Loucy (cell line): ENCODE data around the gene FAM107B.
A peak's percentile ranks its signal among the peaks of the same experiment; 100 is the strongest.
"Not testable (repeated sequence)": the region's sequence is repeated elsewhere in the genome, so short reads cannot be mapped to it uniquely, and the experiment has no call there.

Experiments
- H2AFZ ChIP-seq: fragments of 200-600 bp; sonication (generic); 2 replicates; pipeline ENCODE4 v1.6.0; 2016; ENCODE audit warnings: antibody characterized with exemption, mild to moderate bottlenecking, low read length, moderate library complexity
- H3F3A ChIP-seq: fragments of 200-600 bp; 2 replicates; pipeline ENCODE4 v1.6.0; 2016; ENCODE audit warnings: antibody characterized with exemption, low read depth, mild to moderate bottlenecking
- H3K27me3 ChIP-seq: fragments of 200-600 bp; sonication (generic); 2 replicates; pipeline ENCODE4 v1.6.1; 2014; ENCODE audit warnings: low read length, mild to moderate bottlenecking; ENCODE audit not compliant: insufficient read depth, poor library complexity, severe bottlenecking
- H3K36me3 ChIP-seq: fragments of 200-600 bp; sonication (generic); 2 replicates; pipeline ENCODE4 v1.6.1; 2016; ENCODE audit warnings: low read length; ENCODE audit not compliant: insufficient read depth
- H3K4me1 ChIP-seq: fragments of 200-600 bp; sonication (generic); 2 replicates; pipeline ENCODE4 v1.5.1; 2014; ENCODE audit warnings: low read length, mild to moderate bottlenecking; ENCODE audit not compliant: insufficient read depth, poor library complexity, severe bottlenecking
- H3K4me2 ChIP-seq: fragments of 200-600 bp; sonication (generic); 2 replicates; pipeline ENCODE4 v1.6.0; 2014; ENCODE audit warnings: antibody characterized with exemption, low read length, low read depth, mild to moderate bottlenecking; ENCODE audit not compliant: poor library complexity, severe bottlenecking
- H3K4me3 ChIP-seq: fragments of 200-600 bp; sonication (generic); 2 replicates; pipeline ENCODE4 v1.5.1; 2014; ENCODE audit warnings: low read length, mild to moderate bottlenecking, mixed read lengths; ENCODE audit not compliant: poor library complexity, severe bottlenecking
- H3K79me2 ChIP-seq: fragments of 200-600 bp; sonication (generic); 2 replicates; pipeline ENCODE4 v1.6.1; 2014; ENCODE audit warnings: low read length; ENCODE audit not compliant: insufficient read depth
- H3K9ac ChIP-seq: fragments of 200-600 bp; sonication (generic); 2 replicates; pipeline ENCODE4 v1.6.0; 2014; ENCODE audit warnings: mild to moderate bottlenecking, low read depth, low read length, moderate library complexity; ENCODE audit not compliant: poor library complexity, severe bottlenecking
- H3K9me2 ChIP-seq: fragments of 200-600 bp; sonication (generic); replicated peaks from 2 replicates; pipeline ENCODE4 v1.6.1; 2016; ENCODE audit warnings: low read depth, low read length, mixed read lengths
- H3K9me3 ChIP-seq: fragments of 200-600 bp; sonication (generic); 2 replicates; pipeline ENCODE4 v1.6.1; 2014; ENCODE audit warnings: mild to moderate bottlenecking, antibody characterized with exemption, low read length, low read depth; ENCODE audit not compliant: insufficient read depth
- H4K20me1 ChIP-seq: fragments of 200-600 bp; sonication (generic); 2 replicates; pipeline ENCODE4 v1.6.0; 2014; ENCODE audit warnings: antibody characterized with exemption, low read length, mild to moderate bottlenecking; ENCODE audit not compliant: insufficient read depth, poor library complexity, severe bottlenecking
- EZH2phosphoT487 ChIP-seq: fragments of 200-600 bp; IDR thresholded peaks from 2 replicates; pipeline ENCODE4 v1.6.1; 2018; ENCODE audit warnings: antibody characterized with exemption, mild to moderate bottlenecking, moderate library complexity, borderline replicate concordance
- TF ChIP-seq, protein P1 (sequence below): fragments of 200-600 bp; sonication (generic); conservative IDR thresholded peaks from 2 replicates; pipeline ENCODE4 v1.5.1; 2014; ENCODE audit warnings: mild to moderate bottlenecking, antibody characterized with exemption, low read length

FAM107B gene

DNA sequence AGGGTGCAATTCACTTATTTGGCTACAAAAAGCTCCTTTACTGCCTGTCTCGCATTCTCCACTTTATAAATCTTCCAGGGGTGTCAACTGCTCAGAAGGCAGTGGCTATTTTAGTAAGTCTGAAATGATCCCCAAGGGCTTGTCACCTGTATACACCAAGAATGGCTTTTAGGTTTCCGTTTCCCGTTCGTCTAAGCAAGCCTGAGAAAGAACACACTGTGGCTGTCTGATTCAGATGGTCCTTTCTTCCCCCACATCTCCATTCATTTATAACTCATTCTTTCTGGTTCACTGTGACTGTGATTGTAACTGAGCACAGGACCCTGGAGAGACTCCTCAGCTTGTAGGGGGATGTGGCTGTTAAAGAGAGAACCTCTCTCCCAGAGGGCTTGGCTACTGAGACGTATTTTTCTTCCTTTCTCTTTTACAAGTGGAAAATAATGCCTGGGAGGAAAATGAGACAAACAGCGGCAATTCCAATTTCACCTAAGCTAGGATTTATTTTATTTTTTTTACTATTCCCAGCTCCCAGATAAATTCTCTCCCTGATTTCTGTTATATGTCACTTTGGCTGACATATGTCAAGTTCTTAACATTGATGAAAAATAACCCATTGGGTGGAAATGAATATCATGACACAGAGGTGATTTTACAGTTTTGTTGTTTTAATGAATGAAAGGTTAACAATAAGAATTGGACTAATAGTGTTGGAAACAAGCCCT lies 129.3 kb downstream of the FAM107B start:
- Histone ChIP-seq H3K9me3 (no peaks in the 10 kb centered on the region), H3K36me3 (no peaks in the 10 kb centered on the region), H3K4me3 (no peak overlapping the region), H3K27me3 (no peaks in the 10 kb centered on the region), H3K9ac (no peak overlapping the region), H3K79me2 (no peaks in the 10 kb centered on the region), H3K9me2 (no peaks in the 10 kb centered on the region), H4K20me1 (no peaks in the 10 kb centered on the region), H3K4me2 (no peak overlapping the region), H2AFZ (no peak overlapping the region), H3F3A (no peaks in the 10 kb centered on the region), H3K4me1 (peaks cover 17% of the 10 kb centered on the region)
- no peak for TF ChIP-seq EZH2phosphoT487
- TF ChIP-seq, protein P1, sequence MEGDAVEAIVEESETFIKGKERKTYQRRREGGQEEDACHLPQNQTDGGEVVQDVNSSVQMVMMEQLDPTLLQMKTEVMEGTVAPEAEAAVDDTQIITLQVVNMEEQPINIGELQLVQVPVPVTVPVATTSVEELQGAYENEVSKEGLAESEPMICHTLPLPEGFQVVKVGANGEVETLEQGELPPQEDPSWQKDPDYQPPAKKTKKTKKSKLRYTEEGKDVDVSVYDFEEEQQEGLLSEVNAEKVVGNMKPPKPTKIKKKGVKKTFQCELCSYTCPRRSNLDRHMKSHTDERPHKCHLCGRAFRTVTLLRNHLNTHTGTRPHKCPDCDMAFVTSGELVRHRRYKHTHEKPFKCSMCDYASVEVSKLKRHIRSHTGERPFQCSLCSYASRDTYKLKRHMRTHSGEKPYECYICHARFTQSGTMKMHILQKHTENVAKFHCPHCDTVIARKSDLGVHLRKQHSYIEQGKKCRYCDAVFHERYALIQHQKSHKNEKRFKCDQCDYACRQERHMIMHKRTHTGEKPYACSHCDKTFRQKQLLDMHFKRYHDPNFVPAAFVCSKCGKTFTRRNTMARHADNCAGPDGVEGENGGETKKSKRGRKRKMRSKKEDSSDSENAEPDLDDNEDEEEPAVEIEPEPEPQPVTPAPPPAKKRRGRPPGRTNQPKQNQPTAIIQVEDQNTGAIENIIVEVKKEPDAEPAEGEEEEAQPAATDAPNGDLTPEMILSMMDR: no peak

- H3K4me3 ChIP-seq: no peak overlapping the region
- no peaks in the 10 kb centered on the region for H3K4me1 ChIP-seq
- no peak overlapping the region for H3K9ac ChIP-seq
- no peaks in the 10 kb centered on the region for H3K79me2 ChIP-seq
- H3K9me2 ChIP-seq: no peaks in the 10 kb centered on the region
- H2AFZ ChIP-seq: no peak overlapping the region
- TF ChIP-seq EZH2phosphoT487: no peak
- TF ChIP-seq, protein P1: no peak
- no peaks in the 10 kb centered on the region for H4K20me1 ChIP-seq
- no peaks in the 10 kb centered on the region for H3K36me3 ChIP-seq
- no peaks in the 10 kb centered on the region for H3K27me3 ChIP-seq
- H3K9me3 ChIP-seq: no peaks in the 10 kb centered on the region
- no peaks in the 10 kb centered on the region for H3F3A ChIP-seq
- no peak overlapping the region for H3K4me2 ChIP-seq
These were observed 135.1 kb downstream of the FAM107B start for GRCh38 chr10:14639637-14640036.

DNA sequence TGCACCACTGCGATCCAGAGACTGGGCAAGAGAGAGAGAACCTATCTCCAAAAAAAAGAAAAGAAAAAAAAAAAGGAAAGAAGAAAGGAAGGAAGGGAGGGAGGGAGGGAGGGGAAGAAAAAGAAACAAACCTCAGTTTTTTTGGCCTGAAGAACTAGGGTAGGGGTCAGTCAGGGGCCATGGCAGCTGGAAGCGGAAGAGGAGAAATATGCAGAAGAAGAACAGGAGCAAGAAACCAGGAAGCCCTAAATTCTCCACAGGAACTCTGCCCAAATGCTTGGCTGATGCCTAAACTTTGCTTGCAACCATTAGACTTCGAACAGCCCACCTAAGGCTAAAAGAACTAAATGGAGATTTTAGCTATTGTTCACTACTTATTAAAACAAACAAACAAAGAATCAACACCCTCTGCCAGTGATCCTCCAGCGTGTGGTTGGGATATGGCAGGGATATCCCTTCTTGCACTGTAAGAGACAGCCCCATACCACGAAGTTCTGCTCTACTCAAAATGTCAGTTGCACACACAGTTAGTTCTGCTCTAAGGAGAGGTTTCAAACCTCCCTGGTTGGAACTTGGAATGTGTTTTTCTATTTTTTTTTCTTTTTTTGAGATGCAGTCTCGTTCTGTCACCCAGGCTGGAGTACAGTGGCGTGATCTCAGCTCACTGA lies 139.5 kb downstream of the FAM107B start:
- 0 out of 2 replicates have a peak overlapping the region, but pooled peaks have one; percentile 48 for H2AFZ ChIP-seq
- no peak overlapping the region for H3K4me2 ChIP-seq
- H3K4me3 ChIP-seq: no peak overlapping the region
- H3K36me3 ChIP-seq: no peaks in the 10 kb centered on the region
- H3K4me1 ChIP-seq: no peaks in the 10 kb centered on the region
- TF ChIP-seq, protein P1: no peak
- no peak for TF ChIP-seq EZH2phosphoT487
- no peaks in the 10 kb centered on the region for H3K27me3 ChIP-seq
- no peaks in the 10 kb centered on the region for H3K9me2 ChIP-seq
- H3K79me2 ChIP-seq: no peaks in the 10 kb centered on the region
- H3F3A ChIP-seq: no peaks in the 10 kb centered on the region
- no peaks in the 10 kb centered on the region for H3K9me3 ChIP-seq
- no peak overlapping the region for H3K9ac ChIP-seq
- H4K20me1 ChIP-seq: no peaks in the 10 kb centered on the region

DNA sequence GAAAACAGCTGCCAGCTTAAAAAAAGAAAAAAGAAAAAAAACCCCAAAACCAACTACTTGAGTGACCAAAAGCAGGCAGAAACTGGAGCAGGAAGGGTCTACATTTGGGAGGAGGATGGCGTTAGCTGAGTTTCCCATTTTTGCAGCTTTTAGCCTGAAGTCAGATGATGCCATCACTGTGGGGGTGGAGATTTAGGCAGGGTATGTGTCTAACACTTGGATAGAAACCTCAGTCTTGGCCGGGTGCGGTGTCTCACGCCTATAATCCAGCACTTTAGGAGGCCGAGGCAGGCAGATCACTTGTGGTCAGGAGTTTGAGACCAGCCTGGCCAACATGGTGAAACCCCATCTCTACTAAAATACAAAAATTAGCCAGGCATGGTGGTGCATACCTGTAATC lies 140.1 kb downstream of the FAM107B start:
- H3K4me3 ChIP-seq, H4K20me1 ChIP-seq, H3K79me2 ChIP-seq, H3K9me2 ChIP-seq, H3K4me1 ChIP-seq, H3K27me3 ChIP-seq, H2AFZ ChIP-seq, H3K36me3 ChIP-seq, H3K9me3 ChIP-seq, H3F3A ChIP-seq, H3K9ac ChIP-seq, H3K4me2 ChIP-seq: not testable (repeated sequence)
